IMR-90 (cell line): ENCODE measurements around the gene ZFAND2B. TPM values are rescaled to one million over a fixed set of nuclear protein-coding genes. Genes with fewer than 3 reads are reported as not detected.
A peak's percentile ranks its signal among the peaks of the same experiment; 100 is the strongest.

Source experiments
- ATAC-seq: fragments of 200-7000 bp; cut with Tn5 transposase; 2 replicates; pipeline ENCODE4 v1.9.1; 2020; ENCODE audit warnings: low read depth, mild to moderate bottlenecking, moderate library complexity
- BruUV-seq: library from RNA; stranded (reverse); fragments of 400-500 nt; replicated peaks from 2 replicates; lab custom pipeline; 2021; lab: Mats Ljungman, UMichigan
- CTCF ChIA-PET: fragments of 300-600 bp; formaldehyde crosslinking; extraction: SDS; loops from one replicate; lab custom pipeline; 2021; ENCODE audit warnings: antibody characterized with exemption; lab: Yijun Ruan, JAX
- POLR2A ChIA-PET: fragments of 300-600 bp; sonication (Branson Sonifier 250); formaldehyde crosslinking; loops from one replicate; lab custom pipeline; 2022; ENCODE audit warnings: antibody characterized with exemption; ENCODE audit not compliant: unreplicated experiment; lab: Charles Lee
- DNase-seq: peaks from one replicate; pipeline ENCODE4 v3.0.0; 2013
- H2AFZ ChIP-seq: replicated peaks from 2 replicates; pipeline ENCODE3; 2013; ENCODE audit warnings: low read length, mild to moderate bottlenecking; ENCODE audit not compliant: poor library complexity
- H2AK5ac ChIP-seq: 2 replicates; pipeline ENCODE4 v1.6.1; 2013; ENCODE audit warnings: low read depth, low read length, inconsistent platforms
- H2AK9ac ChIP-seq: replicated peaks from 2 replicates; pipeline ENCODE3; 2013; ENCODE audit warnings: mild to moderate bottlenecking, low read depth, low read length, moderate library complexity; ENCODE audit not compliant: poor library complexity
- H2BK120ac ChIP-seq: 2 replicates; pipeline ENCODE4 v1.6.1; 2013; ENCODE audit warnings: low read depth, low read length, inconsistent platforms
- H2BK15ac ChIP-seq: 3 replicates; pipeline ENCODE4 v1.6.1; 2013; ENCODE audit warnings: low read depth, low read length, inconsistent platforms
- H2BK20ac ChIP-seq: 2 replicates; pipeline ENCODE4 v1.6.1; 2013; ENCODE audit warnings: low read depth, mild to moderate bottlenecking, inconsistent platforms, low read length, moderate library complexity
- H2BK5ac ChIP-seq: 2 replicates; pipeline ENCODE4 v1.6.1; 2013; ENCODE audit warnings: mild to moderate bottlenecking, low read depth, low read length, inconsistent platforms; ENCODE audit not compliant: poor library complexity, severe bottlenecking
- H3K14ac ChIP-seq: replicated peaks from 2 replicates; pipeline ENCODE4 v1.6.1; 2013; ENCODE audit warnings: low read depth, low read length, inconsistent platforms
- H3K18ac ChIP-seq: 2 replicates; pipeline ENCODE4 v1.6.1; 2013; ENCODE audit warnings: low read depth, low read length, control low read depth
- H3K23ac ChIP-seq: 2 replicates; pipeline ENCODE4 v1.6.1; 2013; ENCODE audit warnings: low read depth, low read length, inconsistent platforms
- H3K27ac ChIP-seq: 2 replicates; pipeline ENCODE4 v1.5.1; 2013; ENCODE audit warnings: mild to moderate bottlenecking, control low read depth, low read length; ENCODE audit not compliant: insufficient read depth
- H3K27me3 ChIP-seq: 2 replicates; pipeline ENCODE4 v1.6.1; 2013; ENCODE audit warnings: low read length; ENCODE audit not compliant: control insufficient read depth, insufficient read depth
- H3K36me3 ChIP-seq: 2 replicates; pipeline ENCODE4 v1.6.1; 2013; ENCODE audit warnings: low read length, mixed read lengths; ENCODE audit not compliant: control insufficient read depth, insufficient read depth
- H3K4ac ChIP-seq: 2 replicates; pipeline ENCODE4 v1.6.1; 2013; ENCODE audit warnings: low read depth, low read length, inconsistent platforms
- H3K4me1 ChIP-seq: 2 replicates; pipeline ENCODE4 v1.6.1; 2013; ENCODE audit warnings: low read length, mixed read lengths; ENCODE audit not compliant: control insufficient read depth, insufficient read depth
- H3K4me2 ChIP-seq: 2 replicates; pipeline ENCODE4 v1.6.1; 2013; ENCODE audit warnings: low read depth, mild to moderate bottlenecking, control low read depth, low read length, moderate library complexity
- H3K4me3 ChIP-seq: 2 replicates; pipeline ENCODE4 v1.5.1; 2013; ENCODE audit warnings: low read depth, mild to moderate bottlenecking, control low read depth, low read length, moderate library complexity; ENCODE audit not compliant: insufficient read depth
- H3K56ac ChIP-seq: 2 replicates; pipeline ENCODE4 v1.6.1; 2013; ENCODE audit warnings: low read length, inconsistent platforms; ENCODE audit not compliant: insufficient read depth; ENCODE audit errors: extremely low read depth
- H3K79me1 ChIP-seq, 2 experiments: 2 replicates each; pipeline ENCODE4 v1.6.1; 2013; ENCODE audit warnings: low read length in 2 of 2, inconsistent platforms in 1 of 2, low read depth in 1 of 2
- H3K9ac ChIP-seq: 2 replicates; pipeline ENCODE4 v1.6.1; 2013; ENCODE audit warnings: low read depth, low read length, control low read depth
- H3K9me1 ChIP-seq: 2 replicates; pipeline ENCODE4 v1.6.1; 2013; ENCODE audit warnings: low read length, inconsistent platforms; ENCODE audit not compliant: insufficient read depth
- H3K9me3 ChIP-seq: 2 replicates; pipeline ENCODE4 v1.6.1; 2013; ENCODE audit warnings: low read length; ENCODE audit not compliant: control insufficient read depth, insufficient read depth
- H4K20me1 ChIP-seq: 2 replicates; pipeline ENCODE4 v1.6.1; 2013; ENCODE audit warnings: low read length, inconsistent platforms; ENCODE audit not compliant: insufficient read depth
- H4K5ac ChIP-seq: 2 replicates; pipeline ENCODE4 v1.6.1; 2013; ENCODE audit warnings: mild to moderate bottlenecking, low read depth, low read length, control low read depth
- H4K8ac ChIP-seq, 2 experiments: 2 replicates each; pipeline ENCODE4 v1.6.1; 2013; ENCODE audit warnings: low read depth in 2 of 2, low read length in 2 of 2, control low read depth in 1 of 2, inconsistent platforms in 1 of 2
- H4K91ac ChIP-seq: 2 replicates; pipeline ENCODE4 v1.6.1; 2013; ENCODE audit warnings: low read depth, low read length, inconsistent platforms; ENCODE audit not compliant: insufficient read depth
- BHLHE40 ChIP-seq: fragments of 150-350 bp; IDR thresholded peaks from 2 replicates; pipeline ENCODE4 v1.6.1; 2016; ENCODE audit warnings: mild to moderate bottlenecking, low read depth, low read length
- CEBPB ChIP-seq: IDR thresholded peaks from 2 replicates; pipeline ENCODE4 v1.6.1; 2012; ENCODE audit warnings: low read depth, low read length, improper control_type of control experiment
- CHD1 ChIP-seq: IDR thresholded peaks from 2 replicates; pipeline ENCODE4 v1.6.1; 2012; ENCODE audit warnings: low read depth, low read length, improper control_type of control experiment
- ELK1 ChIP-seq: fragments of 150-350 bp; IDR thresholded peaks from 2 replicates; pipeline ENCODE4 v1.6.1; 2016; ENCODE audit warnings: low read depth, mild to moderate bottlenecking, low read length, moderate library complexity, borderline replicate concordance
- FOS ChIP-seq: fragments of 150-350 bp; IDR thresholded peaks from 2 replicates; pipeline ENCODE4 v1.6.1; 2016; ENCODE audit warnings: low read depth, low read length
- MAFK ChIP-seq: IDR thresholded peaks from 2 replicates; pipeline ENCODE4 v1.6.1; 2012; ENCODE audit warnings: low read depth, low read length, improper control_type of control experiment
- MAZ ChIP-seq: IDR thresholded peaks from 2 replicates; pipeline ENCODE4 v1.6.1; 2012; ENCODE audit warnings: low read depth, mild to moderate bottlenecking, low read length, improper control_type of control experiment, moderate library complexity, borderline replicate concordance
- MXI1 ChIP-seq: IDR thresholded peaks from 2 replicates; pipeline ENCODE4 v1.6.1; 2012; ENCODE audit warnings: low read depth, mild to moderate bottlenecking, low read length, moderate library complexity, borderline replicate concordance
- NFE2L2 ChIP-seq: fragments of 150-350 bp; IDR thresholded peaks from 2 replicates; pipeline ENCODE4 v1.6.1; 2016; ENCODE audit warnings: low read depth, mild to moderate bottlenecking, low read length
- POLR2A ChIP-seq: IDR thresholded peaks from 2 replicates; pipeline ENCODE4 v1.6.1; 2012; ENCODE audit warnings: mild to moderate bottlenecking, low read depth, low read length
- RAD21 ChIP-seq: IDR thresholded peaks from 2 replicates; pipeline ENCODE4 v1.6.1; 2012; ENCODE audit warnings: low read length, improper control_type of control experiment
- RCOR1 ChIP-seq: IDR thresholded peaks from 2 replicates; pipeline ENCODE4 v1.6.1; 2012; ENCODE audit warnings: mild to moderate bottlenecking, low read length, improper control_type of control experiment; ENCODE audit not compliant: insufficient replicate concordance
- RFX5 ChIP-seq: IDR thresholded peaks from 2 replicates; pipeline ENCODE4 v1.8.0; 2012; ENCODE audit warnings: low read depth, mild to moderate bottlenecking, low read length, moderate library complexity
- SMC3 ChIP-seq: fragments of 150-350 bp; IDR thresholded peaks from 2 replicates; pipeline ENCODE4 v1.6.1; 2016; ENCODE audit warnings: low read depth, mild to moderate bottlenecking, antibody characterized with exemption, low read length, moderate library complexity
- USF2 ChIP-seq: fragments of 150-350 bp; IDR thresholded peaks from 2 replicates; pipeline ENCODE4 v1.6.1; 2017; ENCODE audit warnings: mild to moderate bottlenecking, antibody characterized with exemption, low read length, low read depth
- WGBS, 2 experiments: methylation state at CpG; one replicate each; pipeline versions ENCODE4 v1.1.5 to v1.1.7; 2013; ENCODE audit warnings: missing lambda C conversion rate in 2 of 2; ENCODE audit not compliant: insufficient read length in 1 of 2; ENCODE audit errors: extremely low coverage in 2 of 2; 5-methylcytosine and 5-hydroxymethylcytosine counted together
- dilution Hi-C: fragments of 300-500 bp; cut with HindIII; formaldehyde crosslinking; loops from one replicate; pipeline ENCODE4 v1.14.3; 2018; ENCODE audit warnings: low sequenced_read_pairs; ENCODE audit not compliant: unreplicated experiment
- in situ Hi-C: fragments of 300-500 bp; cut with MboI; formaldehyde crosslinking; loops from 3 replicates; pipeline ENCODE4 v1.14.3; 2019; ENCODE audit warnings: low sequenced_read_pairs, inconsistent platforms, mixed read lengths
- intact Hi-C: fragments of 100-400 bp; cut with micrococcal nuclease; formaldehyde crosslinking; loops from 2 replicates; pipeline ENCODE4 v1.10.0; 2022
- polyA plus RNA-seq, 3 experiments: library from polyadenylated mRNA; depleted of rRNA; stranded (reverse); fragments of >200 nt; gene quantifications; 2 replicates each; pipeline ENCODE4 v1.2.3, GENCODE V29; 2012; ENCODE audit warnings: low replicate concordance in 1 of 3
- total RNA-seq: library from RNA; depleted of rRNA; stranded (reverse); fragments of >200 nt; gene quantifications from 2 replicates; pipeline ENCODE4 v1.2.3, GENCODE V29; 2012
- TF ChIP-seq, protein P1 (sequence below): conservative IDR thresholded peaks from 2 replicates; pipeline ENCODE4 v1.5.1; 2012; ENCODE audit warnings: mild to moderate bottlenecking, low read depth, low read length, improper control_type of control experiment

ZFAND2B gene
- total and polyA plus RNA-seq, 2 of the 4 experiments (the other 2 are of a cell fraction), result 25.5 to 38.3 TPM

- no CpG with 5 or more reads among the region's 5 CpGs for WGBS, 2 experiments
- no peak overlapping the region for H3K4ac ChIP-seq
- no peak overlapping the region for H3K4me3 ChIP-seq
- no peak overlapping the region for H3K18ac ChIP-seq
- ATAC-seq (no peak), DNase-seq (no peak)
- H4K5ac ChIP-seq, result no peak overlapping the region
- no peak overlapping the region for H2BK20ac ChIP-seq
- H2BK15ac ChIP-seq, result no peak overlapping the region
- H2BK5ac ChIP-seq, result no peak overlapping the region
- intact Hi-C loops (no loop called here), in situ Hi-C loops (no loop called here), dilution Hi-C loops (no loop called here)
- peaks cover 7% of the 10 kb centered on the region; the same call in 1 of the 2 replicates for H3K36me3 ChIP-seq
- peaks cover 3% of the 10 kb centered on the region; the same call in 1 of the 2 replicates for H3K4me1 ChIP-seq
- no peak overlapping the region for H4K8ac ChIP-seq
- no peak overlapping the region for H3K23ac ChIP-seq
- H3K9me1 ChIP-seq, result 0 out of 2 replicates have a peak, but pooled peaks cover 4% of the 10 kb centered on the region
- ChIA-PET POLR2A (no interaction called here), CTCF (no interaction called here)
- H2AK9ac ChIP-seq, result peak overlapping the region; percentile 52
- peaks cover 7% of the 10 kb centered on the region; the same call in 1 of the 2 replicates for H4K20me1 ChIP-seq
- no peak overlapping the region for H4K91ac ChIP-seq
- no peak overlapping the region for H2BK120ac ChIP-seq
- TF ChIP-seq SMC3 (no peak), NFE2L2 (no peak), RCOR1 (no peak), MXI1 (no peak), POLR2A (no peak), BHLHE40 (no peak), RFX5 (no peak), RAD21 (no peak), FOS (no peak), ELK1 (no peak), MAFK (no peak), MAZ (no peak), CEBPB (no peak), USF2 (no peak), CHD1 (no peak)
- TF ChIP-seq, protein P1, sequence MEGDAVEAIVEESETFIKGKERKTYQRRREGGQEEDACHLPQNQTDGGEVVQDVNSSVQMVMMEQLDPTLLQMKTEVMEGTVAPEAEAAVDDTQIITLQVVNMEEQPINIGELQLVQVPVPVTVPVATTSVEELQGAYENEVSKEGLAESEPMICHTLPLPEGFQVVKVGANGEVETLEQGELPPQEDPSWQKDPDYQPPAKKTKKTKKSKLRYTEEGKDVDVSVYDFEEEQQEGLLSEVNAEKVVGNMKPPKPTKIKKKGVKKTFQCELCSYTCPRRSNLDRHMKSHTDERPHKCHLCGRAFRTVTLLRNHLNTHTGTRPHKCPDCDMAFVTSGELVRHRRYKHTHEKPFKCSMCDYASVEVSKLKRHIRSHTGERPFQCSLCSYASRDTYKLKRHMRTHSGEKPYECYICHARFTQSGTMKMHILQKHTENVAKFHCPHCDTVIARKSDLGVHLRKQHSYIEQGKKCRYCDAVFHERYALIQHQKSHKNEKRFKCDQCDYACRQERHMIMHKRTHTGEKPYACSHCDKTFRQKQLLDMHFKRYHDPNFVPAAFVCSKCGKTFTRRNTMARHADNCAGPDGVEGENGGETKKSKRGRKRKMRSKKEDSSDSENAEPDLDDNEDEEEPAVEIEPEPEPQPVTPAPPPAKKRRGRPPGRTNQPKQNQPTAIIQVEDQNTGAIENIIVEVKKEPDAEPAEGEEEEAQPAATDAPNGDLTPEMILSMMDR, result no peak
- H2AFZ ChIP-seq, result no peak overlapping the region
- no TSS peak for BruUV-seq
- no peak overlapping the region for H2AK5ac ChIP-seq
- no peaks in the 10 kb centered on the region for H3K27me3 ChIP-seq
- H3K9ac ChIP-seq, result no peak overlapping the region
- no peaks in the 10 kb centered on the region for H3K79me1 ChIP-seq
- H3K14ac ChIP-seq, result no peak overlapping the region
- H3K27ac ChIP-seq, result no peak overlapping the region
- H3K4me2 ChIP-seq, result no peak overlapping the region
- no peak overlapping the region for H3K56ac ChIP-seq
- no peaks in the 10 kb centered on the region for H3K9me3 ChIP-seq
Observed at GRCh38 chr2:219167997-219168396, 38.6 kb upstream of the ZFAND2B start.
